Measurements from ENCODE around the gene MYL6.

GRCh38 chr12:56129942-56130495 is 28.1 kb upstream of the MYL6 start:
- TF ChIP-seq CTCF (IDR thresholded peaks at IDR 0.05) (no peak), POLR2A (IDR thresholded peaks at IDR 0.05) (no peak)

Data from uterus (tissue), 2 donors.